A673 (cell line): ENCODE measurements around the gene LRRC10B.

Source experiments
- EZH2 ChIP-seq: fragments of 200-600 bp; sonication (generic); IDR thresholded peaks from 2 replicates; pipeline ENCODE4 v1.6.1; 2017; ENCODE audit warnings: borderline replicate concordance, low read depth, mild to moderate bottlenecking, mixed read lengths, antibody characterized with exemption, low read length; ENCODE audit not compliant: poor library complexity, severe bottlenecking
- TF ChIP-seq, protein P1 (sequence below): fragments of 300-800, 200-600 bp; sonication (generic); conservative IDR thresholded peaks from 2 replicates; pipeline ENCODE4 v1.5.1; 2017; ENCODE audit warnings: low read depth, mild to moderate bottlenecking, antibody characterized with exemption, low read length, moderate library complexity, mixed read lengths

DNA sequence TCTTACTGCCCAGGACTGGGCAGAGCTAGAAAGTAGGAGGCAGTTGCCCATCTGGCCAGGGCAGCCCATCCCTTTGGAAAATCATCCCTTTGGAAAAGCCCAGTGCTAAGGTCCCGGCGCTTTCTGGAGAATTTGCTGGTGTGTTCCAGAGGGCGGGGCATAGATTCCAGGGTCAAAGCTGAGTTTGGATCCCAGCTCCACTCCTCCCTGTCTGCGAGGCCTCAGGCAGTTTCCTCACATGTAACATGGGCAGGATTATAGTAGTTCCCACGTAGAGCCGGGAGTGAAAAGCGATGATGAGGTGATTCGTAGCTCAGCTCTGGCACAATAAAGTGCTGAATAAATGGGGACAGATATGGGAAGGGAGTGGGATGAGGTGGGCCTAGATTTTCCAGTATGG lies 31.4 kb upstream of the LRRC10B start:
- TF ChIP-seq, protein P1, sequence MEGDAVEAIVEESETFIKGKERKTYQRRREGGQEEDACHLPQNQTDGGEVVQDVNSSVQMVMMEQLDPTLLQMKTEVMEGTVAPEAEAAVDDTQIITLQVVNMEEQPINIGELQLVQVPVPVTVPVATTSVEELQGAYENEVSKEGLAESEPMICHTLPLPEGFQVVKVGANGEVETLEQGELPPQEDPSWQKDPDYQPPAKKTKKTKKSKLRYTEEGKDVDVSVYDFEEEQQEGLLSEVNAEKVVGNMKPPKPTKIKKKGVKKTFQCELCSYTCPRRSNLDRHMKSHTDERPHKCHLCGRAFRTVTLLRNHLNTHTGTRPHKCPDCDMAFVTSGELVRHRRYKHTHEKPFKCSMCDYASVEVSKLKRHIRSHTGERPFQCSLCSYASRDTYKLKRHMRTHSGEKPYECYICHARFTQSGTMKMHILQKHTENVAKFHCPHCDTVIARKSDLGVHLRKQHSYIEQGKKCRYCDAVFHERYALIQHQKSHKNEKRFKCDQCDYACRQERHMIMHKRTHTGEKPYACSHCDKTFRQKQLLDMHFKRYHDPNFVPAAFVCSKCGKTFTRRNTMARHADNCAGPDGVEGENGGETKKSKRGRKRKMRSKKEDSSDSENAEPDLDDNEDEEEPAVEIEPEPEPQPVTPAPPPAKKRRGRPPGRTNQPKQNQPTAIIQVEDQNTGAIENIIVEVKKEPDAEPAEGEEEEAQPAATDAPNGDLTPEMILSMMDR: no peak
- no peak for TF ChIP-seq EZH2
